H54 (cell line): ENCODE measurements around the gene GDPD3.

Source experiments
- DNase-seq: peaks from one replicate; pipeline ENCODE4 v3.0.0; 2011; ENCODE audit warnings: low spot score, mixed read lengths; ENCODE audit not compliant: insufficient read length
- FAIRE-seq: peaks from 3 replicates; lab custom pipeline; 2011; peaks lifted over from hg19 to GRCh38; lab: Jason Lieb, UNC
- POLR2A ChIP-seq: IDR thresholded peaks from 2 replicates; pipeline ENCODE4 v1.6.1; 2011; ENCODE audit warnings: low read depth, mild to moderate bottlenecking, low read length

Gene GDPD3

GRCh38 chr16:30113031-30113710 lies at the start of gene GDPD3:
Gene GDPD3, minus strand, starts transcription at chr16:30113537. Its CDS starts 59 bp downstream, at chr16:30113478.
- no peak for TF ChIP-seq POLR2A
- DNase-seq: peak; percentile 70
- FAIRE-seq: no peak

GRCh38 chr16:30157214-30157613 lies 43.9 kb upstream of the GDPD3 start:
- TF ChIP-seq POLR2A: no peak
- FAIRE-seq (no peak), DNase-seq (no peak)

GRCh38 chr16:30155188-30155587 lies 41.9 kb upstream of the GDPD3 start:
- DNase-seq (no peak), FAIRE-seq (no peak)
- TF ChIP-seq POLR2A: no peak

- DNase-seq (no peak), FAIRE-seq (no peak)
- TF ChIP-seq POLR2A: no peak
Measured at GRCh38 chr16:30152517-30152916, 39.2 kb upstream of the GDPD3 start.

GRCh38 chr16:30151091-30151490 lies 37.8 kb upstream of the GDPD3 start:
- DNase-seq (no peak), FAIRE-seq (no peak)
- no peak for TF ChIP-seq POLR2A

GRCh38 chr16:30149250-30149930 lies 36.1 kb upstream of the GDPD3 start:
- DNase-seq (no peak), FAIRE-seq (no peak)
- TF ChIP-seq POLR2A: no peak

GRCh38 chr16:30147843-30148510 lies 34.6 kb upstream of the GDPD3 start:
- TF ChIP-seq POLR2A: no peak
- no peak for FAIRE-seq
- no peak for DNase-seq

- no peak for DNase-seq
- no peak for TF ChIP-seq POLR2A
- no peak for FAIRE-seq
Measured at GRCh38 chr16:30145657-30146056, 32.3 kb upstream of the GDPD3 start.

GRCh38 chr16:30144917-30145316 lies 31.6 kb upstream of the GDPD3 start:
- no peak for FAIRE-seq
- TF ChIP-seq POLR2A: no peak
- no peak for DNase-seq

- FAIRE-seq: no peak
- TF ChIP-seq POLR2A: no peak
- no peak for DNase-seq
Measured at GRCh38 chr16:30144017-30144416, 30.7 kb upstream of the GDPD3 start.

- DNase-seq (no peak), FAIRE-seq (no peak)
- no peak for TF ChIP-seq POLR2A
Measured at GRCh38 chr16:30143347-30143702, 30.0 kb upstream of the GDPD3 start.

GRCh38 chr16:30142672-30143346 lies 29.5 kb upstream of the GDPD3 start:
- FAIRE-seq (no peak), DNase-seq (no peak)
- no peak for TF ChIP-seq POLR2A

- no peak for FAIRE-seq
- TF ChIP-seq POLR2A: no peak
- no peak for DNase-seq
Measured at GRCh38 chr16:30141750-30142149, 28.4 kb upstream of the GDPD3 start.
